ENCODE data around the gene LDHAL6B.

- TF ChIP-seq CTCF (optimal IDR thresholded peaks at IDR 0.05 in 1 of 3, IDR thresholded peaks at IDR 0.05 in 1 of 3, conservative IDR thresholded peaks at IDR 0.05 in 1 of 3; ENCODE audit: extremely low read depth in 1 of 3, insufficient read depth in 2 of 3, low read length in 3 of 3) (no peak), EZH2 (IDR thresholded peaks at IDR 0.05; ENCODE audit: low read length) (no peak)
Observed at GRCh38 chr15:59203008-59203407, 3.6 kb upstream of the LDHAL6B start.

Measured in keratinocyte (primary cell).